DOHH2 (cell line): Measurements from ENCODE around the gene COX7A2.

Source experiments
- EZH2phosphoT487 ChIP-seq: fragments of 200-600 bp; sonication (generic); IDR thresholded peaks from 2 replicates; pipeline ENCODE4 v1.6.1; 2017; ENCODE audit warnings: borderline replicate concordance, mild to moderate bottlenecking, antibody characterized with exemption, low read length, moderate library complexity, mixed read lengths
- TF ChIP-seq, protein P1 (sequence below): fragments of 200-600 bp; sonication (generic); IDR thresholded peaks from one replicate; pipeline ENCODE4 v1.5.1; 2014; ENCODE audit warnings: antibody characterized with exemption, mild to moderate bottlenecking, low read depth, low read length; ENCODE audit not compliant: poor library complexity, severe bottlenecking

GRCh38 chr6:75196081-75196687, 47.4 kb downstream of the COX7A2 start:
- TF ChIP-seq, protein P1, sequence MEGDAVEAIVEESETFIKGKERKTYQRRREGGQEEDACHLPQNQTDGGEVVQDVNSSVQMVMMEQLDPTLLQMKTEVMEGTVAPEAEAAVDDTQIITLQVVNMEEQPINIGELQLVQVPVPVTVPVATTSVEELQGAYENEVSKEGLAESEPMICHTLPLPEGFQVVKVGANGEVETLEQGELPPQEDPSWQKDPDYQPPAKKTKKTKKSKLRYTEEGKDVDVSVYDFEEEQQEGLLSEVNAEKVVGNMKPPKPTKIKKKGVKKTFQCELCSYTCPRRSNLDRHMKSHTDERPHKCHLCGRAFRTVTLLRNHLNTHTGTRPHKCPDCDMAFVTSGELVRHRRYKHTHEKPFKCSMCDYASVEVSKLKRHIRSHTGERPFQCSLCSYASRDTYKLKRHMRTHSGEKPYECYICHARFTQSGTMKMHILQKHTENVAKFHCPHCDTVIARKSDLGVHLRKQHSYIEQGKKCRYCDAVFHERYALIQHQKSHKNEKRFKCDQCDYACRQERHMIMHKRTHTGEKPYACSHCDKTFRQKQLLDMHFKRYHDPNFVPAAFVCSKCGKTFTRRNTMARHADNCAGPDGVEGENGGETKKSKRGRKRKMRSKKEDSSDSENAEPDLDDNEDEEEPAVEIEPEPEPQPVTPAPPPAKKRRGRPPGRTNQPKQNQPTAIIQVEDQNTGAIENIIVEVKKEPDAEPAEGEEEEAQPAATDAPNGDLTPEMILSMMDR, result no peak
- no peak for TF ChIP-seq EZH2phosphoT487
